ENCODE data around the gene CLDN10. TPM values are rescaled to one million over a fixed set of nuclear protein-coding genes. Genes with fewer than 3 reads are reported as not detected.
A peak's percentile ranks its signal among the peaks of the same experiment; 100 is the strongest.

CLDN10 gene
- 1.6 TPM for total RNA-seq
- long read RNA-seq, partial matches to known transcripts = 0 of 4 reads
- long read RNA-seq, other reads (novel, unspliced or antisense) = 0 of 4 reads

- Histone ChIP-seq H3K9me3 (no peaks in the 10 kb centered on the region), H3K27ac (no peak within 1 kb of the TSS), H3K4me1 (peaks cover 8% of the 10 kb centered on the region), H3K4me3 (peak within 1 kb of the TSS; percentile 23), H3K27me3 (ENCODE audit: low read depth) (peaks cover 34% of the 10 kb centered on the region), H3K36me3 (no peaks in the 10 kb centered on the region)
- DNase-seq = no peak
- intact Hi-C loops (cut with DNase I) = no loop called here
- ATAC-seq = peak; percentile 23 to 56
- TF ChIP-seq CTCF (IDR thresholded peaks at IDR 0.05) = no peak
These were observed at the start of gene CLDN10 for GRCh38 chr13:95552539-95553441. Gene CLDN10, plus strand, starts transcription at chr13:95552720. Its CDS starts 34 bp downstream, at chr13:95552754.

GRCh38 chr13:95503662-95504061 is 48.9 kb upstream of the CLDN10 start:
- intact Hi-C loops (cut with DNase I) = no loop called here
- no peak for TF ChIP-seq CTCF (IDR thresholded peaks at IDR 0.05)
- no peak for ATAC-seq

GRCh38 chr13:95505265-95505664 is 47.3 kb upstream of the CLDN10 start:
- DNase-seq (no peak), ATAC-seq (peak; percentile 85 to 92)
- Histone ChIP-seq H3K27ac (no peak overlapping the region), H3K36me3 (no peaks in the 10 kb centered on the region), H3K4me1 (no peaks in the 10 kb centered on the region), H3K9me3 (no peaks in the 10 kb centered on the region), H3K27me3 (ENCODE audit: low read depth) (no peaks in the 10 kb centered on the region), H3K4me3 (no peak overlapping the region)
- no peak for TF ChIP-seq CTCF (IDR thresholded peaks at IDR 0.05)
- intact Hi-C loops (cut with DNase I) = no loop called here

More at GRCh38 chr13:95503662-95504061, 48.9 kb upstream of the CLDN10 start:
- DNase-seq = no peak
- no peaks in the 10 kb centered on the region for H3K4me1 ChIP-seq
- H3K9me3 ChIP-seq = no peaks in the 10 kb centered on the region
- H3K27me3 ChIP-seq (ENCODE audit: low read depth) = no peaks in the 10 kb centered on the region
- no peak overlapping the region for H3K27ac ChIP-seq
- no peaks in the 10 kb centered on the region for H3K36me3 ChIP-seq
- H3K4me3 ChIP-seq = no peak overlapping the region

- Histone ChIP-seq H3K36me3 (no peaks in the 10 kb centered on the region), H3K4me3 (no peak overlapping the region), H3K27me3 (ENCODE audit: low read depth) (no peaks in the 10 kb centered on the region), H3K27ac (no peak overlapping the region), H3K9me3 (no peaks in the 10 kb centered on the region), H3K4me1 (no peaks in the 10 kb centered on the region)
- no peak for TF ChIP-seq CTCF (IDR thresholded peaks at IDR 0.05)
- DNase-seq (no peak), ATAC-seq (peak in 1 of 2 donors; percentile 10)
- intact Hi-C loops (cut with DNase I) = no loop called here
These were observed 46.5 kb upstream of the CLDN10 start for GRCh38 chr13:95505986-95506385.

GRCh38 chr13:95507991-95508390 is 44.5 kb upstream of the CLDN10 start:
- intact Hi-C loops (cut with DNase I) = no loop called here
- Histone ChIP-seq H3K4me3 (no peak overlapping the region), H3K36me3 (no peaks in the 10 kb centered on the region), H3K4me1 (no peaks in the 10 kb centered on the region), H3K9me3 (no peaks in the 10 kb centered on the region), H3K27ac (no peak overlapping the region), H3K27me3 (ENCODE audit: low read depth) (no peaks in the 10 kb centered on the region)
- ATAC-seq (no peak), DNase-seq (no peak)
- no peak for TF ChIP-seq CTCF (IDR thresholded peaks at IDR 0.05)

All from lower lobe of right lung (tissue), 2 donors.